Heart right ventricle (tissue), 16 donors: ENCODE data around the gene ACAP3. TPM values are rescaled to one million over a fixed set of nuclear protein-coding genes. Genes with fewer than 3 reads are reported as not detected.

ENCODE experiments used
- ATAC-seq, 8 donors: fragments of 200-7000 bp; cut with Tn5 transposase; one replicate each; pipeline ENCODE4 v1.9.1; 2020; ENCODE audit warnings: mild to moderate bottlenecking in 8 of 8, moderate library complexity in 8 of 8, moderate number of reproducible peaks in 1 of 8
- DNase-seq, 2 donors: peaks; one replicate each; pipeline ENCODE4 v3.0.0-alpha.2; 2020
- H3K27ac ChIP-seq, 10 donors: fragments of 200-600 bp; sonication (generic) in 2 of 10; one replicate each; pipeline versions ENCODE4 v1.5.0 to v1.8.0; 2020 to 2022; ENCODE audit warnings: mild to moderate bottlenecking in 3 of 10
- H3K27me3 ChIP-seq, 7 donors: fragments of 200-600 bp; one replicate each; pipeline ENCODE4 v1.8.0; 2021 to 2022; ENCODE audit warnings: mild to moderate bottlenecking in 2 of 7
- H3K36me3 ChIP-seq, 9 donors: fragments of 200-600 bp; sonication (generic) in 1 of 9; one replicate each; pipeline versions ENCODE4 v1.5.0 to v1.8.0; 2020 to 2022; ENCODE audit warnings: mild to moderate bottlenecking in 2 of 9
- H3K4me1 ChIP-seq, 9 donors: fragments of 200-600 bp; sonication (generic) in 1 of 9; one replicate each; pipeline versions ENCODE4 v1.5.0 to v1.8.0; 2020 to 2022; ENCODE audit warnings: mild to moderate bottlenecking in 4 of 9
- H3K4me3 ChIP-seq, 10 donors: fragments of 200-600 bp; sonication (generic) in 2 of 10; one replicate each; pipeline versions ENCODE4 v1.5.0 to v1.8.0; 2020 to 2022; ENCODE audit warnings: mild to moderate bottlenecking in 7 of 10, moderate library complexity in 2 of 10
- H3K9me3 ChIP-seq, 11 donors: fragments of 200-600 bp in 10 of 11; sonication (generic) in 2 of 11; one replicate each; pipeline versions ENCODE4 v1.5.0 to v1.8.0; 2013 to 2022; ENCODE audit warnings: mild to moderate bottlenecking in 2 of 11, control low read depth in 1 of 11, moderate library complexity in 1 of 11
- CTCF ChIP-seq, 9 donors: fragments of 200-600 bp; sonication (generic) in 2 of 9; IDR thresholded peaks; one replicate each; pipeline versions ENCODE4 v1.5.0 to v1.8.0; 2021 to 2022; ENCODE audit warnings: antibody characterized with exemption in 9 of 9, mild to moderate bottlenecking in 5 of 9, moderate library complexity in 1 of 9
- WGBS, 2 donors: extraction: QIAGEN DNeasy Blood & Tissue Kit; methylation state at CpG; one replicate each; pipeline ENCODE4 v1.1.7; 2013; ENCODE audit warnings: inconsistent platforms in 1 of 2; 5-methylcytosine and 5-hydroxymethylcytosine counted together
- intact Hi-C, 10 donors: fragments of 100-400 bp; cut with DNase I; formaldehyde crosslinking; loops; one replicate each; pipeline versions ENCODE4 v1.11.1 to v1.14.2; 2022
- long read RNA-seq, 3 donors: library from polyadenylated mRNA; unstranded; transcript quantifications; one replicate each; pipeline ENCODE4 v2.0.0, GENCODE V29; 2020 to 2021
- polyA plus RNA-seq, 2 donors: library from polyadenylated mRNA; stranded (reverse); fragments of 200-250 nt; gene quantifications; one replicate each; pipeline ENCODE4 v1.2.3, GENCODE V29; 2013
- total RNA-seq, 10 donors: library from RNA; stranded (reverse); fragmentation: NEBNext Ultra II Directional in 3 of 10; extraction: Animal tissue kit (Norgen Biotek cat#: 25700) in 3 of 10; gene quantifications; one replicate each; pipeline versions ENCODE4 v1.2.1 to v1.2.4, GENCODE V29; 2021 to 2023
- donor health status: Arrhythmogenic right ventricular cardiomyopathy.
- donor health status: ischemic (EF 13 %, LVEDD 7.1; RV severe dilation, severe dysfunction).
- donor health status: healthy with polysubstance abuse.
- donor health status: DM: no; HTN: yes; CAD: no.
- donor health status: DM: no; HTN: no; CAD: no.
- donor health status: ischemic (EF 25% LVEDD 6.9; RV normal size, moderate dysfunction).
- donor health status: ischemic (EF 25% LVEDD 5.7; RV mildly dilated, moderate dysfunction).
- donor health status: healthy.
- donor health status: DM: yes; HTN: yes; CAD: no.
- donor health status: Ischemic cardiomyopathy.
- donor health status: ischemic (EF 35%, LVEDD 5.7; RV mildly dilated, moderate dysfunction).
- donor health status: nonischemic (EF 11% LVEDD 7.7; RV severe dilation, severe dysfunction).
- donor health status: DM: yes; HTN: yes; CAD: no.
- donor health status: PGD.
- donor health status: ischemic (EF 29% LVEDD 5.4; RV normal size, mild dysfunction).
- donor health status: nonischemic (EF 23%, LVEDD 6.1; RV moderate dilation, normal function).

The ACAP3 gene
- 10 to 100 TPM; 24.1 to 60.0 (median 30.4) TPM for total RNA-seq
- polyA plus RNA-seq, result 100 to 1,000 TPM in 1 of 2 donors, 10 to 100 TPM in 1; 22.2 to 152 TPM
- long read RNA-seq, donor 1, partial matches to known transcripts, result 34 of 58 reads
- long read RNA-seq, donor 1, other reads (novel, unspliced or antisense), result 24 of 58 reads
- long read RNA-seq, donor 2, partial matches to known transcripts, result 35 of 57 reads
- long read RNA-seq, donor 2, other reads (novel, unspliced or antisense), result 22 of 57 reads
- long read RNA-seq, donor 3, partial matches to known transcripts, result 9 of 23 reads
- long read RNA-seq, donor 3, other reads (novel, unspliced or antisense), result 12 of 23 reads

GRCh38 chr1:1307923-1308755 is at the start of gene ACAP3, which contains the start of gene PUSL1:
ACAP3 (minus strand) TSS chr1:1307930; CDS start chr1:1307815, 115 bp downstream.
PUSL1 (plus strand) TSS chr1:1308597; CDS start chr1:1308644, 47 bp downstream.
- Histone ChIP-seq H3K27ac (peak within 1 kb of the TSS; percentile 93 to 100 (median 98)), H3K4me1 (peaks cover 27 to 54% (median 50%) of the 10 kb centered on the region in 9 donors), H3K27me3 (no peaks in the 10 kb centered on the region), H3K4me3 (peak within 1 kb of the TSS; percentile 75 to 99 (median 88)), H3K9me3 (no peaks in the 10 kb centered on the region), H3K36me3 (peaks cover 0 to 36% (median 18%) of the 10 kb centered on the region in 9 donors)
- DNase-seq (peak; percentile 86 to 89), ATAC-seq (peak; percentile 65 to 83 (median 76))
- intact Hi-C loops, result loop anchor here in 2 of 10 donors (5.0 kb wide), 1 partner anchor 39 kb away; the partner anchor contains the start of gene DVL1 (in 2 of the 2)
- peak in 5 of 9 donors; percentile 4 to 31 (median 18) for TF ChIP-seq CTCF (IDR thresholded peaks at IDR 0.05)
- 0% methylated on average over 105 to 121 of the region's 131 CpGs for WGBS, 2 donors

GRCh38 chr1:1356796-1357401 is 49.2 kb upstream of the ACAP3 start:
- Histone ChIP-seq H3K9me3 (no peaks in the 10 kb centered on the region), H3K4me3 (peak overlapping the region in 9 of 10 donors; percentile 19 to 69 (median 52)), H3K27me3 (peaks cover 0 to 92% (median 59%) of the 10 kb centered on the region in 7 donors), H3K36me3 (peaks cover 0 to 19% (median 0%) of the 10 kb centered on the region in 9 donors), H3K27ac (peak overlapping the region in 8 of 10 donors; percentile 31 to 93 (median 84)), H3K4me1 (peaks cover 12 to 78% (median 50%) of the 10 kb centered on the region in 9 donors)
- 44 to 46% methylated on average over 26 of the region's 26 CpGs for WGBS, 2 donors
- intact Hi-C loops, result loop anchor here in 1 of 10 donors (5.0 kb wide), 1 partner anchor 240 kb away; the partner anchor contains the start of gene C1orf159
- no peak for TF ChIP-seq CTCF (IDR thresholded peaks at IDR 0.05)
- peak; percentile 12 to 23 for DNase-seq
- ATAC-seq, result no peak

DNA sequence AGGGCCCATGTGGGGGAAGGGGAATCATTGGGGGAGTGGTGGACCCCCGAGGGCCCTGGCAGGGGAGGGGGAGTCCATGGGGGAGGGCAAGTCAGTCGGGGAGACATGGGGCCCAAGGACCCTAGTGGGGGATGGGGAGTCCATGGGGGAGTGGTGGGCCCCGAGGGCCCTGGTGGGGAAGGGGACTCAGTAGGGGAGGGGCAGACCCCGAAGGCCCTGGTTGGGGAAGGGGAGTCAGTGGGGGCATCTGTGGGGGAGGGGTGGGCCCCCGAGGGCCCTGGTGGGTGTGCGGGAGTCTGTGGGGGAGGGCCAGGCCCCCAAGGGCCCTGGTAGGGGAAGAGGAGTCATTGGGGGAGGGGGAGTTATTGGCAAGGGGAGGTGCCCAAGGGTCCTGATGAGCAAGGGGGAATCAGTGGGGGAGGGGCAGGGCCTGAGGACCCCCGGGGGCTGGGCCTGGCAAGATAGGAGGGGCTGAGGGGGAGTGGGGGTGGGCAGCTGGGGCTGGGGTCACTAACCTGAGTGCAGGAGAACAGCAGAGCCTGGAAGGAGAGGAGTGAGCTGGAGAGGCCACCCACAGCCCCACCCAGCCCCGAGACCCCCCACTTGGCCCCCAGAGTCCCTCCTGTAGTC is 48.6 kb upstream of the ACAP3 start:
- ATAC-seq, result no peak

More for the DNA sequence above, 48.6 kb upstream of the ACAP3 start:
- H3K36me3 ChIP-seq, result peaks cover 0 to 19% (median 0%) of the 10 kb centered on the region in 9 donors
- peaks cover 0 to 90% (median 59%) of the 10 kb centered on the region in 7 donors for H3K27me3 ChIP-seq
- H3K4me3 ChIP-seq, result peak overlapping the region in 9 of 10 donors; percentile 19 to 69 (median 52)
- no peaks in the 10 kb centered on the region for H3K9me3 ChIP-seq
- 48 to 75% methylated on average over 6 to 8 of the region's 8 CpGs for WGBS, 2 donors
- peaks cover 14 to 79% (median 50%) of the 10 kb centered on the region in 9 donors for H3K4me1 ChIP-seq
- peak overlapping the region in 6 of 10 donors; percentile 84 to 93 (median 87) for H3K27ac ChIP-seq
- TF ChIP-seq CTCF (IDR thresholded peaks at IDR 0.05), result no peak
- intact Hi-C loops, result loop anchor here in 1 of 10 donors (5.0 kb wide), 1 partner anchor 239 kb away; the partner anchor contains the start of gene C1orf159
- DNase-seq, result no peak
